LoVo (cell line): ENCODE data around the gene CCDC54.
"Not testable (repeated sequence)": the region's sequence is repeated elsewhere in the genome, so short reads cannot be mapped to it uniquely, and the experiment has no call there.

ENCODE experiments used
- DNase-seq: peaks from one replicate; pipeline ENCODE4 v3.0.0-alpha.2; 2016; ENCODE audit warnings: low spot score

CCDC54 gene

DNA sequence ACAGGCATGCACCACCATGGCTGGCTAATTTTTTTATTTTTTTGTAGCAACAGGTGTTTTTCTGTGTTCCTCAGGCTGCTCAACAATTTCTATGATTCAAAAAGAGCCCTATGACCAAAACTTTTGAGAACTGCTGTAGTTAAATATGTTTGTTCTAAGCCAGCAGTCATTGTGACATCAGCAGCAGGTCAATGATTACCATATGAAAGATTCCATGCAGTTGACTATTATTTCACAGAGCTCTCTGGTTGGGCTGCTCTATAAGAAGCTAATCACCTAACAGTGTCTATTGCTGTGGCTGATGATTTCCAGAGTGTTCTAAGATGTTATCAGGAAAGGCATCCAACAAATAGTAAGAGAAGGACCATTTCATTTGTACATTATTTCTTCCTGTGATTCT is at the start of gene CCDC54:
Gene CCDC54, plus strand, starts transcription at position 289 of the 400 bp plus-strand sequence. CDS start 149 bp downstream, outside the sequence.
- no peak for DNase-seq

DNA sequence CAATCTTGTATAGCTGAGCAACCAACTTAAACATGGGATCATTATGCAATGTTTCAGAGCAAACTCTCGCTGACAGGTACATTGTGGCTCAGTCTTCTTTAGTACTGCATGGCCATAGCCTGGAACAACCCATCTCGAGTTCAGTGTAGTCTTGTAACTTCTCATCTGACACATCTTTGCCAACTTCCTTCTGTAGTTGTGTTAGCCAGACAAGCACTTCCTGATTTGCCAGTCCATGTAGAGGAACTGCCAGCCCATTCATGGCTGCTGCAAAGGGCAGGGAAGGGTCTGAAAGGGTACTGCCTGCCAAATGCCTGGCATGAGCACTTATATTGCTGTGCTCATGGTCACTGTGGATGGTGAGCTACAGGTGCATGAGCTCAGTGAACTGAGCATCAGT is 49.2 kb upstream of the CCDC54 start:
- DNase-seq = no peak

DNA sequence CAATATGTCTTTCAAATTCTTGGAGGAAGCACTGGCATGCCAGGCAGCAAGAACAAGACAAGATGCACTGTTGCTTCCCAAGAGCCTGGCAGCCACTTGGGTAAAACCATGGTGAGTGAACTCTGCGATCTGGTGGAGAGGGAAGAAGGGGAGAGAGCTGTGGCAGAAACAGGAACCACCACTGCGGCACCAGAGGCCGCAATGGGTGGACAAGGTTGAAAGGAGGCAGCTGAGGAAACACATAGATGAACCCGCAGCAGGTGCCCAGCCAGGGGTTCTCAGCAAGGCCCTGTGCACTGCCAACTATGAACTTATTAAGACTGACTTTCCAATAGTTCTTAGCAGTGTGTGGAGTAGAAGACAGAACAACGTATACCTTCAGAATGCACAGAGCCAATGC is 48.2 kb upstream of the CCDC54 start:
- DNase-seq = no peak

DNA sequence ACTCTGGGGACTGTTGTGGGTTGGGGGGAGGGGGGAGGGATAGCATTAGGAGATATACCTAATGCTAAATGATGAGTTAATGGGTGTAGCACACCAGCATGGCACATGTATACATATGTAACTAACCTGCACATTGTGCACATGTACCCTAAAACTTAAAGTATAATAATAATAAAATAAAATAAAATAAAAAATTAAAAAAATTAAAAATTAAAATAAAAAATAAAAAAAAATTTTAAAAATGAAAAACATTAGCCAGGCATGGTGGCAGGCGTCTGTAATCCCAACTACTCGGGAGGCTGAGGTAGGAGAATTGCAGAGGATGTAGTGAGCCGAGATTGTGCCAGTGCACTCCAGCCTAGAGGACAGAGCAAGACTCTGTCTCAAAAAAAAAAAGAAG is 37.5 kb upstream of the CCDC54 start:
- not testable (repeated sequence) for DNase-seq

DNA sequence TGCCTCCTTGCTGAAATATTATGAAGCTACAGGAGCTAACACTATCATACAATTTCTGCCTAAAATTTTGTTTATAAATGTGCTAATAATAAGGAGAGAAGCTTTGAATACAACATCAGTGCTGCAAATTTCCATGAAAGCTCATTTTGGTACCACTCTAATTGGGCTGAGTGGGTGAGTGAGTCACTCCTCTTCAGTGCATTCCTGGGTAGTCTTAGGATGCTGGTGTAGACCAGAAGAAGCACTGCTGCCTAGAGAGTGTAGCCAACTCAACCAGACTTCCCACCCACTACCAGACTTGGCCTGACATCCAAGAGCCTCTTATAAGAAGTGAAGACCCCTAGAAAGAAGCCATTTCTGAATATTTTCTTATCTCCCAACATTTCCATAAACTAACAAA is 32.5 kb upstream of the CCDC54 start:
- DNase-seq = no peak

DNA sequence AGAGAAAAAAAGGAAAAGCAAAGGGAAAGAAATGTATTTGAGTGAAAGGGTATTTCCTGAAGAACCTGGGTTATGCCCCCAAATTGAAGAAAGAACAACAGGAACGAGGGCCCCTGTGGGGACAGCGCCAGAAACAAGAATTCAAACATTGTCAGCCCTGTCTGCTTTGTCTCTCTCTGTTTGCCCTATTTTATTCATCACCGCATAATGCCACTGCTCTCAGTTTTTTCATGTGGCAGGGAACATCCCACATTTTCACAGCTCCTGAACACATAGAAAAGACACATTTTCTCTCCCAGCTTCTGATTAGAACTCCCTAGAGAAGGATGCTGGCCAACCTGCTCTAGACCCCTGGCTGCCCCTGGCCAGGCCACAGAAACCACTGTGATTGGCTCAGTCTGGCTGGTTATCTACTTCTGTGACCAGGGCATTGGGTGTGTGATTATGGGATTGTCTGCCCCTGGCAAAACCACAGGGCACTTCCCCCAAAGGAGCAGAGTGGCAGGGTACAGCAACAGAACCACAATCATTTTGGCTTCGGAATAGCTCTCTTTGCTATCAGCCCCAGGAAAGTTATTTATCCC is 31.3 kb upstream of the CCDC54 start:
- DNase-seq = no peak

DNA sequence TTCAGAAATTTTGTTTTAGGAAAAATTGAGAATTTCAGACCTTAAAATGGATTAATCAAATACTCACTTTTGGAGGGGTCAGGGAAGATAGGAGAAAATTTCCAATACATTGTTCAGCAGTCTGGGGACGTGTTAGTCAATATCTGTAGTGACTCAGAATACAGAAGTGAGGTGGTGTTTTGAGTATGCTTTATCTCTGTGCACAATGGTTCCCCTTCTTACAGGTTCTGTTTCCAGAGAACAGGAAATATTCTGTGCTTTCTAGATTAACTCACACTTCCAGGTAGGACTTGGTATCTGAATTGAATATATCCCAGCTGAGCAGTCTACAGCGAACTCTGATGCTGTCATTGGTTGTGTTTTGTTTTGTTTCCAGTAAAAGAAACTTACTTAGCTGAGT is 30.7 kb upstream of the CCDC54 start:
- no peak for DNase-seq

DNA sequence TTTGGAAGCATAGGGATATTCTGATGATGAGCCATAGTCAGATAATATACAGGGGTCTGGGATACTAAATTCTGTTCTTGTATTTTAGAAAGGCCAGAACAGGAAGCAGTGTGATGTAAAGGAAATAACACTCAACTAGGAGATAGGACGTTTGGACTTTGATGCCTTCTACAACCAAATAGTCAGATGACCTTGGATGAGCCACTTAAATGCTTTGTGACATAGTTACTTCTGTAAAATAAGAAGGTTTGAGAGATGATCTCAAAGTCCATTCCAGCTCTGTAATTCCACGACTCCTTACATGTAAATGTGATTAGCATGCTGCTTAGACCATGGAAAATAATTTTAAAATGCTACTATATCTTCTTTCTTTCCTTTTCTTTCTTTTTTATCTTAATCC is 29.5 kb upstream of the CCDC54 start:
- no peak for DNase-seq

DNA sequence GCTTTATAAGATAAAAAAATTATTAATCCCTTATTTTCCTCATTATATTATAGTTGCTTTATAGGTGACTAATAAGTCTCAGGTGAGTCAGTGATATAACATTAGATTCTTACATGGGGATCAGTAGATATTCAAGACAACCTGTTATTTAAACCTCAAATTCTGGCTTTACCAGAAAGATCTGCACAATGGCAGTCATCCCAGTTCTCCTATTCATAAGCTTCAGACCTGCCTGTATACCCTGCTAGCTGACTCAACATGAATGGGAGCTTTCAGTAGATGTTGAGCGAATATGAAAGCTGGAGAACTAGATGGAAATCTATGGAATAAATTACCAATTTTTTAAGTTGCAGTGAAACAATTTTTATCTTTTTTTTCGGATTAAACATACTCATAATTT is 20.5 kb upstream of the CCDC54 start:
- DNase-seq = no peak

DNA sequence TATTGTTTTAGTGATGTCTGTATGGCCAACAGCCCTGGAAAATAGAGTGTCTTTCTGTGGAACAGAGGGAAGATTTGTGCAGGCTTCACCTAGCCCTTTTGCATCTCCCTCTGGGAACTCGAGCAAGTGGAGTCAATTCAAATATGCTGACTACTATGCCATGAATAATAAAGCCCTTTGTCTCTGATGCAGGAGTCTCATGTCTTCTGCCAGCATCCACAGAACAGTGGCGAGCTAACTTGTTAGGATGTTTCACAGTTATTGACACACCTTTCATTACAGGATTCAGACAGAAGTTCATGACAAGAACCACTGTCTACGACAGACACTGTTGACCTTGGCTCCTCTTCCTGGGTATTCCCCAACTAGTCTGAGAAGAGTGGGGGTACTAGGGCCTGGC is 15.6 kb upstream of the CCDC54 start:
- DNase-seq = no peak

DNA sequence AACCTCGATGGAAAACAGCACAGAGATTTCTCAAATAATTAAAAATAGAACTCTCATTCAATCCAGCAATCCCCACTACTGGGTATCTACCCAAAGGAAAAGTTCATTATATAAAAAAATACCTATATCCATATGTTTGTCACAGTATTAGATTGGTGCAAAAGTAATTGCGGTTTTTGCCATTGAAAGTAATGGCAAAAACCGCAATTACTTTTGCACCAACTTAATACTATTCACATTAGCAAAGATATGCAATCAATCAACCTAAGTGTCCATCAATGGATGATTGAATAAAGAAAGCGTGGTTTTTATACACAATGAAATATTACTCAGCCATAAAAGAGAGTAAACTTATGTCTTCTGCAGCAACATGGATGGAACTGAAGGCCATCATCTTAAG is 12.2 kb upstream of the CCDC54 start:
- no peak for DNase-seq

DNA sequence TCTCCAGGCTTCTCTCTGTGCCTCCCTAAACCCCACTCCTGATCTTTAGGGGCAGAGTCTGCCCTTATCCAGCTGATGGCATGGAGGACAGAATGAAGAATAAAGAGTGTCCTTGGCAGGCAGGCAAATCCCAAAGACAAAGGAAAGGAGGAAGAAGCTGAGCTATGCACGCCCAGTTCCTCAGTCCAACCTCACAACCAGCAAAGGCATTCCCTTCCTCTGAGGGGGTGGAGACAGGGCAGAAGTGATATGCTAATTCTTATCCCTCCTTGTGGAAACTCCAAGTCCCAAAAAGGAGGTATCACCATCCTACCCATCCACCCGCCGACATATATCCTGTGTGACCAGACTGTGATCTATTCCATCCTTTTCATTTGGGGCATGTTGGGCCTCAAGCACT is 10.5 kb upstream of the CCDC54 start:
- no peak for DNase-seq

DNA sequence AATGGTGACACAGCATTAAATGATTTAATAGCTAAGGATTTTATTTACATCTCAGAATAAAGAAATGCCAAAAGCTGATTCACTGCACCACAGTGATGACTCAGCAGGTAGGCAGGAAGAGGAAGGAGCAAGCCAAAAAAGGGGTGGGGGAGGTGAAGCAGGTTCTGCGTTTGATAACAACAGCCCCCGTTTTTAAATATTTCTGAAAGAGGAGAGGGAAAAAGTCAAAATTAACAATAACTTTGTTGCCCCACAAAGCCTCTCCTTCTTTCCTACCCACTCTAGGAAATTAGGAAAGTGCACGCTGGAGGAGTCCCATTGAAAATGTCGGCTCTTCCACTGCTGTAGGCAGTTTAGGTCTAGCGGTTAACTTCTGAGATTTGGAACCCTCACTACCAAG is 9.9 kb upstream of the CCDC54 start:
- DNase-seq = no peak

DNA sequence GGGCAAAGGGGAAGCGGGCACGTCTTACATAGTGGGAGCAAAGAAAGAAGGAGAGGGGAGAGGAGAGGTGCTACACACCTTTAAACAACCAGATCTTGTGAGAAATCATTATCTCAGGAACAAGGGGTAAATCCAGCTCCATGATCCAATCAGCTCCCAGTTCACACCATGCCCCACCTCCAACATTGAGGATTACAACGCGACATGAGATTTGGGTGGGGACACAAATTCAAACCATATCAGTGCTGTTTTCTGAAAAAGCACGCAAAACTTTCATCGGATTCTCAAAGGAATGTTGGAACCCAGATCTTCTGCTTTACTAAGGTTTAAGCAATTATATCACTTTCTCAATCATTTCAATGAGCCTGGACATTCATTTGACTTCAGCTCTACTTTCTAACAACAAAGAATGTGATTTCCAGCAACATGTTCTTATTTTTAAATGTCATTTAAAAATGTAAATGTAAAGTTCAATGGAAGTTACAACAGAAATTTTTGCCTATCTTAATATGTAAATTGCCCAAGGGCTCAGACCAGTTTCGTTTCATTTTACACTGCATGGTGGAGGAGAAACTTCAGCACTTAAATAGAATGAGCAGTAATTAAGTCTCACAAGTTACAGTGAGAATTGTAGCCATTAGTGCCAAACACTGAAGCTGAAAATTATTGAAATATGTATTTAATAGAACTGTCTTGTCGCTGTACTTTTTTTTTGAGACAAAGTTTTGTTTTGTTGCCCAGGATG is 8.4 kb upstream of the CCDC54 start:
- no peak for DNase-seq

DNA sequence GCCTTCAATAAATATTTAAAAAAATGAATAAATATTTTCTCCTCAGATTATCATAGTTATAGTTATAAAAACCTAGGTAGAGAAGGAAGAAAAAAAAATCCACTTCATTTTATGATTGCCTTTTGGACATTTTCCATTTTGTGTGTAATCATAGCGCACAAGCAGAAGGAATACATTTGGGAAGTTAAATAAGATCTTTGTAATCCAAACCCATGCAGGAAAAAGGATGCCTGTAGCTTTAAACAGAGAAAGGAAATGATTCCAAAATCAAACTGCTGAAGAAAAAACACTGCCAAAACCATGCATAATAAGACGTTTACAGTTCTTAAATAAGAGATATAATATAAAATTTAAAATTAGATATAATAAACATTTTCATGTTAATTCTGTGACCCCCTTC is 7.4 kb upstream of the CCDC54 start:
- no peak for DNase-seq

DNA sequence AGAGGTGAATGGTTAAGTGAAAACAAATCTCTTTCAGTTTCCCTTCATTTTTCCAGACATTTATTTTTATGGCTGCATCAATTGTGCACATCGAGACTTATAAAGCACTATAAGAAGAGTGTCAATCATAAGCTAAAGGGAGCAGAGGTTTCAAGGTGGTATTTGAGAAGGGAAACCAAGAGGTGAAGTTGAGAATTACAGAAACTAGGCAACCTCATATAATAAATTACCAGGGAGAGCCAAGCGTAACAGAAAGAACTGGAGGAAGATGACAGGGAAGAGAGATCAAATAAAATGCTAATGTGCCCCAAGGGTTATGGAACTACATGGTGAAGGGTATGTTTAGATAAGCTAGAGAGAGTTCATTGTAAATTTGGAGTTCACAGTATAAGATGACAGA is 6.3 kb upstream of the CCDC54 start:
- no peak for DNase-seq

DNA sequence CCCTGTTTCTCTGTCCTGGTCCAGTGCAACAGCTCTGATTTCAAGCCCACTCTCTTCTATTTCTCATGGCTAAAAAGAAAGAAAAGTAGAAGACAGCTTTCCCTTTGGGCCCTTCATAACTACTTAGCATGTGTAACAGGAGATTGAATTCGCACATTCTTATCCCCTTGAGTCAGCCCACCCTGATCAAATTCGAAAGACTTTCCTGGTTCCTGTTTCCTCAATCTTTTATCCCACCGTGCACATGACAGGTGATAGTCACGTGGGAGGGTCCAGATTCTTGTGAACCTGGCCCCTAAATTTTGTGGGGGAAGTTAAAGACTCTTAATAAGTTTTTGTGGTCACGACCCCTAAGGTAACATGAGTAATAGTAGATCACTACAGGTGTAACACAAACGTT is 4.7 kb upstream of the CCDC54 start:
- DNase-seq = no peak

DNA sequence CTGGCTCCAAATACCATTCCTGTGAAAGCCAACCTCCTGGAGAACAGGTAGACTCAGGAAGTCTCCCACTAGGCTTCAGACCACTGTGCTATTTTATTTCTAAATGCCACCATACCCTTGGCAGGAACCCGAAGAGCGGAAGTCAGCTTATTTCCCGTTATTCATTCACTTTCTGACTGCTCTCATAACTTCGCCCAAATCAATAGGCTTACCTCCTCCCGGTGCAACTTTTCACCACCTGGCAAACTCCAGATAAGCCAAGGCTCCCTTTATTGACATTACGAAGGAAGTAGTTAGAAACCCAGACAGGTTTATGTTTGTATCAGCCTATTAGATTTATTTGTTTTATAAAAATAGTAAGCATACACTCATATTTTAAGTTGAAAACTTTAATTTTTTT is 3.3 kb upstream of the CCDC54 start:
- no peak for DNase-seq

DNA sequence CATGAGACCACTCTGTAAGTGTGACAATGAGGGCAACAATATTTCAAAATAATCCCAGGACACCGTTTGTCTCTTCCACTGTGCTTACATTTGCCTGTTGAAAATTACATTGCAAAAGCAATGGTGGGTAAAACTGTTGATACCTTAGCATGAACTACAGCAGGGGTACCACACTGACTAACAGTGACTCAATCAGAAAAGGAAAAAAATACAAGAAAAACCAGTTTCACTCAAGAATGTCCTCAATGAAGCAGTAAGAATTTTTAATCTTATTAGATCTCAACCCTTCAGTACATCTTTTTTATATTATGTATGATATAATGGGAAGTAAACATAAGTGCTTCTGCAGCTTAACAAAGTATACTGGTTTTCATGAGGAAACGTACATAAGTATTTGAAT is 1.6 kb upstream of the CCDC54 start:
- DNase-seq = no peak

DNA sequence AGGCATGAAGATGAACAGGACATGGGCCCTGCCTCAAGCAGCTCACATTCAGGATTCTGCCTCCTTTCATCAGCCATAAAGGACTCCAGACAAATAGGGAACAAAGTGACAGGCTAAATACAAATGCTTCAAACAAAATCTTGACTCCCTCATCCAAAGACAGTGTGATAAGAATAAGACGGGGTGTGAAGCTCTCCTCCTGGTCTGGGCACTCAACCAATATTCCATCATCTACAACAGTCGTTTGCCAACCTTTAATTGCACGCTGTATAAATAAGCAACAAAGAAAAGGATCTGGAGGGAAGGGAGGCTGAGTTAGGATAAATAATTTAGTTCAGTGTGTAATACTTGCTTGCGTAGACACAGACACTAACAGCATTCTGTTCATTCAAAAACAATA is 5.4 kb downstream of the CCDC54 start:
- no peak for DNase-seq

DNA sequence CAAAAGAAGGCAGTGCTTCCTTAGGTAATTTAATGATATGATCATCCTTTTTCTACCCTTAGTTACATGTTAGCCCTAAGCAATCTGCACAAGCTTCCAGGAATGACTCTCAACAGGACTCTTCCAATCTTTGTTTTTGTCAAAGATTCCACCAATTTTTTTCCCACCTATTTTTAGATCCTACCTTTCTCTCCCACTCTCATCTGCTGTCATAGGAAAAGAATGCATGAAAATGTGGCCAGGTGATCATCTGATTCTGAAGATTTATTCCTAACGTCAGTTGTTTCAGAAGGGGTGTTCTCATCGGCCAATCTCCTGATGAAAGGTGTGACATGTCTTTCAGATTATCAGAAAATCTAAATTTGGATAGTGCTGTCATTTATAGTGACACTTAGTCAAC is 7.2 kb downstream of the CCDC54 start:
- no peak for DNase-seq

DNA sequence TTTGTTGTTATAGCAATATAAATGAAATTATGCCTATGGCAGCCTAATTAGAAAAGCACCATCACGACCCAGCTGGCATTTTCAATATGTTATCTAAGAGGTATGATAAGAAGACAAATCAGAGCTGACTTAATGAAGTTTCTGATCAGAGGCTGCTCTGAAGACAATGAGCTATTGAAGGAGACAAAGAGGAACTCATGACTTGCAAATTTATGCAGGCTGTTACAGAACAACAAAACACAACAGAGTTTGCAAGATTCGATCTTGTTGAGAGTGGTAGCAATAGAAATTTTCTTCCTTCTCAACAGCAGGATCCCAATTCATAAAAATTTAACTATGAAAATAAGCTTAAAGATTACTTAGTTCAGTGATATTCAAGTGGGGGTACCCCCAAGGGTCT is 7.7 kb downstream of the CCDC54 start:
- no peak for DNase-seq

DNA sequence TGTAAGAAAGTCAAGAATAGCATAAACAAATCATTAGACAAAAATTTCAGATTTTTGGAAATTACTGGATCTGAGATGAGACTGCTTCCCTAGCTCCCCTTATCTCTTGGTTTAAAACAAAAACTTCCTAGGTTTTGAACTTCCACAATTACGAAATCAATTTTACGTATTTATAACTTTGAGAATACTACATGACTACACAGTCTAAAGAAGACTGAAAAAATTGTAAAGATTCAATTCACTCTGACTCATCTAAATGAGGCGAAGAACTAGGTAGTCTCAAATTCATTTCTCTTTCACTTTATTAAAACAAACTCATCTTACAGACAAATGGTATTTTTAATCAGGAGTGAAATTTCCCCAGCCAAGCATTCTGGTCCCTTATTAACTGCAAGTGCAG is 10.3 kb downstream of the CCDC54 start:
- no peak for DNase-seq

DNA sequence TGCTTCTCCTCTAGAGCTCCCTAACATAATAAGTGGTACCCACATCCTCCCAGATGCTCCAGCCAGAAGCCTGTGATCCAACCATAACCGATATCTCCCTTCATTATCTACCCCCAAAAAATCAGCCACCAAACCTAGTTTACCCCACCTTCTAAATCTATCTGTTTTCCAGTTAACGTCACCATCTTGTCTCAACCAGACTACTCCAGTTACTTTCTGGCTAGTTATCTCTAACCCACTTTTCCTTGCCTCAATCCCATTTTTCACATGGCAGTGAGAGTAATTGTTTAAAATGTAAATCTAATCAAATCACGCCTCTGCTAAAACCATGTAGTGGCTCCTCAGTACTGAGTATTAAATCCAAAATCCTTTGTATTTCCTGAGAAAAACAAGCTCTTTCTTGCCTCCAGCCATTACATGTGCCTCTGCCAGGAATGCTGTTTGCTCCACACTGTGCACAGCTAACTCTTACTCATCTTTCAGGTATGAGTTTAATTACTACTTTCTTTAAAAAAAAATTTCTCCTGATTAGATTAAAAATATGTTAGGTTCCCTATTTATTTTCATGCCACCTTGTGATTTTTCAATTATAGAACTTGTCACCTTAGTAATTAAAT is 15.4 kb downstream of the CCDC54 start:
- no peak for DNase-seq
